Measurements from ENCODE around the gene GALP. TPM values are rescaled to one million over a fixed set of nuclear protein-coding genes. Genes with fewer than 3 reads are reported as not detected.

The GALP gene
- total RNA-seq, 5 donors from 2014 or later (not counting 1 experiment from before 2014, with no cell fraction given): not detected

GRCh38 chr19:56134654-56134921, 41.2 kb upstream of the GALP start:
- no peaks in the 10 kb centered on the region for H3K36me3 Mint-ChIP-seq
- no peak overlapping the region for H3K27ac ChIP-seq (ENCODE audit: low read length)
- H3K9me3 ChIP-seq: no peaks in the 10 kb centered on the region
- H3K9me3 Mint-ChIP-seq: no peaks in the 10 kb centered on the region
- no peak overlapping the region for H3K4me3 ChIP-seq (ENCODE audit: control insufficient read depth in 1 of 2, extremely low read depth in 1 of 2, low read length in 1 of 2)
- POLR2A ChIA-PET: no interaction called here
- DNase-seq (no peak), ATAC-seq (replicated peaks in 1 of 4) (no peak)
- H3K4me1 Mint-ChIP-seq: peaks cover under 1 to 9% (median 7%) of the 10 kb centered on the region in 3 donors
- H3K36me3 ChIP-seq (ENCODE audit: control insufficient read depth in 2 of 2, extremely low read depth in 1 of 2, insufficient read depth in 1 of 2, low read length in 1 of 2): no peaks in the 10 kb centered on the region
- H3K4me1 ChIP-seq (ENCODE audit: control insufficient read depth in 1 of 2, extremely low read depth in 1 of 2, insufficient read depth in 2 of 2, low read length in 2 of 2): no peaks in the 10 kb centered on the region
- no peaks in the 10 kb centered on the region for H3K27me3 Mint-ChIP-seq
- H3K27me3 ChIP-seq (replicated peaks in 1 of 2; ENCODE audit: control insufficient read depth in 2 of 2, extremely low read depth in 1 of 2, insufficient read depth in 2 of 2, low read length in 1 of 2): no peaks in the 10 kb centered on the region
- WGBS (ENCODE audit: insufficient coverage): no CpG with 5 or more reads among the region's 5 CpGs
- no peak overlapping the region for H3K4me3 Mint-ChIP-seq
- CTCF ChIA-PET: interaction anchor here in 1 of 2 donors (0.6 kb wide), 1 partner anchor 461 kb away, joined by 4 read pairs; no protein-coding TSS in a partner anchor
- H3K27ac Mint-ChIP-seq: no peak overlapping the region

- peaks cover 14 to 22% (median 21%) of the 10 kb centered on the region in 3 donors for H3K4me1 Mint-ChIP-seq
- no peaks in the 10 kb centered on the region for H3K27me3 Mint-ChIP-seq
- no peaks in the 10 kb centered on the region for H3K9me3 Mint-ChIP-seq
- ChIA-PET POLR2A (no interaction called here), CTCF (no interaction called here)
- Histone ChIP-seq H3K9me3 (no peaks in the 10 kb centered on the region), H3K36me3 (ENCODE audit: control insufficient read depth in 2 of 2, extremely low read depth in 1 of 2, insufficient read depth in 1 of 2, low read length in 1 of 2) (no peaks in the 10 kb centered on the region), H3K4me3 (ENCODE audit: control insufficient read depth in 1 of 2, extremely low read depth in 1 of 2, low read length in 1 of 2) (no peak overlapping the region), H3K4me1 (ENCODE audit: control insufficient read depth in 1 of 2, extremely low read depth in 1 of 2, insufficient read depth in 2 of 2, low read length in 2 of 2) (peaks cover 4 to 9% of the 10 kb centered on the region in 2 experiments), H3K27ac (ENCODE audit: low read length) (no peak overlapping the region), H3K27me3 (replicated peaks in 1 of 2; ENCODE audit: control insufficient read depth in 2 of 2, extremely low read depth in 1 of 2, insufficient read depth in 2 of 2, low read length in 1 of 2) (no peaks in the 10 kb centered on the region)
- WGBS (ENCODE audit: insufficient coverage): 100% methylated on average over 4 of the region's 10 CpGs
- ATAC-seq (replicated peaks in 1 of 4): no peak
- H3K36me3 Mint-ChIP-seq: no peaks in the 10 kb centered on the region
- DNase-seq: no peak
- H3K27ac Mint-ChIP-seq: peak overlapping the region in 1 of 2 donors; percentile 39
- H3K4me3 Mint-ChIP-seq: no peak overlapping the region
These were observed 39.4 kb upstream of the GALP start for GRCh38 chr19:56136362-56136761.

GRCh38 chr19:56137405-56137804, 38.4 kb upstream of the GALP start:
- CTCF ChIA-PET: no interaction called here
- H3K9me3 ChIP-seq: no peaks in the 10 kb centered on the region
- DNase-seq (no peak), ATAC-seq (replicated peaks in 1 of 4) (no peak)
- Mint-ChIP-seq H3K27ac (no peak overlapping the region), H3K36me3 (no peaks in the 10 kb centered on the region), H3K4me1 (peaks cover 21 to 31% (median 28%) of the 10 kb centered on the region in 3 donors), H3K9me3 (no peaks in the 10 kb centered on the region), H3K27me3 (no peaks in the 10 kb centered on the region), H3K4me3 (no peak overlapping the region)
- POLR2A ChIA-PET: no interaction called here
- no peak overlapping the region for H3K4me3 ChIP-seq (ENCODE audit: control insufficient read depth in 1 of 2, extremely low read depth in 1 of 2, low read length in 1 of 2)
- 82% methylated on average over 2 of the region's 6 CpGs for WGBS (ENCODE audit: insufficient coverage)
- no peaks in the 10 kb centered on the region for H3K36me3 ChIP-seq (ENCODE audit: control insufficient read depth in 2 of 2, extremely low read depth in 1 of 2, insufficient read depth in 1 of 2, low read length in 1 of 2)
- H3K27me3 ChIP-seq (replicated peaks in 1 of 2; ENCODE audit: control insufficient read depth in 2 of 2, extremely low read depth in 1 of 2, insufficient read depth in 2 of 2, low read length in 1 of 2): no peaks in the 10 kb centered on the region
- peaks cover 11 to 18% of the 10 kb centered on the region in 2 experiments for H3K4me1 ChIP-seq (ENCODE audit: control insufficient read depth in 1 of 2, extremely low read depth in 1 of 2, insufficient read depth in 2 of 2, low read length in 2 of 2)
- H3K27ac ChIP-seq (ENCODE audit: low read length): no peak overlapping the region

DNA sequence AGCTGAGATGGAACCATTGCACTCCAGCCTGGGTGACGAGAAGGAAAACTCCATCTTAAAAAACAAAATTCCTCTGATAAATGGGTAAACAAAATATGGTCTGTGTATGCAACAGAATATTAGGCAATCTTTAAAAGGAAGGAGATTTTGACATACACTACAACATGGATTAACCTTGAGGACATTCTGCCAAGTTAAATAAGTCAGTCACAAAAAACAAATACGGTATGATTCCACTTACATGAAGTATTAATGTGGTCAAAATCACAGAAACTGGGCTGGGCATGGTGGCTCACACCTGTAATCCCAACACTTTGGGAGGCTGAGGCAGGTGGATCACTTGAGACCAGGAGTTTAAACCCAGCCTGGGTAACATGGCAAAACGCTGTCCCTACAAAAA, 37.7 kb upstream of the GALP start:
- Histone ChIP-seq H3K4me3 (ENCODE audit: control insufficient read depth in 1 of 2, extremely low read depth in 1 of 2, low read length in 1 of 2) (no peak overlapping the region), H3K4me1 (ENCODE audit: control insufficient read depth in 1 of 2, extremely low read depth in 1 of 2, insufficient read depth in 2 of 2, low read length in 2 of 2) (peaks cover 12 to 25% of the 10 kb centered on the region in 2 experiments), H3K36me3 (ENCODE audit: control insufficient read depth in 2 of 2, extremely low read depth in 1 of 2, insufficient read depth in 1 of 2, low read length in 1 of 2) (no peaks in the 10 kb centered on the region), H3K27me3 (replicated peaks in 1 of 2; ENCODE audit: control insufficient read depth in 2 of 2, extremely low read depth in 1 of 2, insufficient read depth in 2 of 2, low read length in 1 of 2) (no peaks in the 10 kb centered on the region), H3K9me3 (no peaks in the 10 kb centered on the region), H3K27ac (ENCODE audit: low read length) (no peak overlapping the region)
- WGBS (ENCODE audit: insufficient coverage): 80% methylated on average over 1 of the region's 3 CpGs
- ChIA-PET CTCF (no interaction called here), POLR2A (no interaction called here)
- Mint-ChIP-seq H3K27me3 (no peaks in the 10 kb centered on the region), H3K4me1 (peaks cover 27 to 37% (median 35%) of the 10 kb centered on the region in 3 donors), H3K27ac (no peak overlapping the region), H3K36me3 (no peaks in the 10 kb centered on the region), H3K9me3 (no peaks in the 10 kb centered on the region), H3K4me3 (no peak overlapping the region)
- DNase-seq: no peak
- ATAC-seq (replicated peaks in 1 of 4): no peak

GRCh38 chr19:56139847-56140582, 35.8 kb upstream of the GALP start:
- Histone ChIP-seq H3K27me3 (replicated peaks in 1 of 2; ENCODE audit: control insufficient read depth in 2 of 2, extremely low read depth in 1 of 2, insufficient read depth in 2 of 2, low read length in 1 of 2) (no peaks in the 10 kb centered on the region), H3K36me3 (ENCODE audit: control insufficient read depth in 2 of 2, extremely low read depth in 1 of 2, insufficient read depth in 1 of 2, low read length in 1 of 2) (no peaks in the 10 kb centered on the region), H3K4me3 (ENCODE audit: control insufficient read depth in 1 of 2, extremely low read depth in 1 of 2, low read length in 1 of 2) (peak overlapping the region; percentile 55 to 86), H3K27ac (ENCODE audit: low read length) (peak overlapping the region; percentile 81), H3K9me3 (no peaks in the 10 kb centered on the region), H3K4me1 (ENCODE audit: control insufficient read depth in 1 of 2, extremely low read depth in 1 of 2, insufficient read depth in 2 of 2, low read length in 2 of 2) (peaks cover 16 to 38% of the 10 kb centered on the region in 2 experiments)
- Mint-ChIP-seq H3K27me3 (no peaks in the 10 kb centered on the region), H3K9me3 (no peaks in the 10 kb centered on the region), H3K36me3 (no peaks in the 10 kb centered on the region), H3K27ac (peak overlapping the region; percentile 96), H3K4me3 (peak overlapping the region; percentile 89 to 99 (median 93)), H3K4me1 (peaks cover 38 to 55% (median 42%) of the 10 kb centered on the region in 3 donors)
- ChIA-PET POLR2A (no interaction called here), CTCF (no interaction called here)
- no peak for ATAC-seq (replicated peaks in 1 of 4)
- 27% methylated on average over 17 of the region's 22 CpGs for WGBS (ENCODE audit: insufficient coverage)
- DNase-seq: no peak

DNA sequence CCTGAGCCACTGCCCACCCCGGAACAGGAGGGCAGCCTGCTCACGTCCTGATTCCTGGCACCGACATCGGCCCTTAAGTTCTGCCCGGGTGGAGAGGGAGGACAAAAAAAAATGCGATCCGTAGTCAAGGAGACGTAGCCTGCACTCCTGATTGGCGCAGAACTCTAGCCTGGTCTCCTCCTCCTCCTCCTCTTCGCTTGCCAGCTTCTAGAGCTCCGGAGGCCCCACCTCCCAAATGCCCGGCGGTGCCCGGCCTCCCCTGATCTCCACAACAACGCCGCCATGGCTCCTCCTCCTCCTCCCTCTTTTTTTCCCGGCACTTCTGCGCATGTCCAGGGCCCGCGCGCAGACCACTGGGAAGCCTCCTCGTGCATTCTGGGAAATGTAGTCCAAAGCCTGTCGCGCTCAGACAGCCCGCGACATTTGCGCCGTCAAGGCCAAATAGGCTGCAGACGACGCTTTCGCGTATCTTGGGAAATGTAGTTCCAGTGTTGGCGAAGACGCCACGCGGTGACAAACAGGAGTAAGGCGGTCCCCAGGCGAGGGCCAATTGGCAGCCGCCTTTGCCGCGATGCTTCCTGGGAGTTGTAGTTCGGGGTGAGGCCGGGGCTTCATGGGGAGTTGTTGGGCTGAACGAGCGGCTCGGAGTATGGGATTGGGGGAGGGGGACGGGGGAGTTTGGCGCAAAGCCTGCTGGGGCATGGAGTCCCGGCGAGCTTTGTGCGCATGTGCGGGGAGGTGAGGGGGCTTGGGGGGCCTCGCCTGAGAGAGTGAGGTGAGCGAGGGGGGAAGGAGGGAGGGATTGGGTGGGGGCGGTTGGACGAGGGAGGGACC, 35.0 kb upstream of the GALP start, which contains the start of gene ZNF444:
Gene ZNF444 (plus strand): TSS at position 705 of the 834 bp plus-strand sequence. CDS start 5,625 bp downstream, outside the sequence.
- peak within 1 kb of the TSS; percentile 61 to 86 for H3K4me3 ChIP-seq (ENCODE audit: control insufficient read depth in 1 of 2, extremely low read depth in 1 of 2, low read length in 1 of 2)
- Mint-ChIP-seq H3K27ac (peak within 1 kb of the TSS; percentile 96), H3K4me1 (peaks cover 38 to 55% (median 42%) of the 10 kb centered on the region in 3 donors), H3K27me3 (no peaks in the 10 kb centered on the region), H3K36me3 (no peaks in the 10 kb centered on the region), H3K9me3 (no peaks in the 10 kb centered on the region), H3K4me3 (peak within 1 kb of the TSS; percentile 89 to 99 (median 93))
- peaks cover 0 to under 1% of the 10 kb centered on the region in 2 donors for H3K36me3 ChIP-seq (ENCODE audit: control insufficient read depth in 2 of 2, extremely low read depth in 1 of 2, insufficient read depth in 1 of 2, low read length in 1 of 2)
- under 1% methylated on average over 54 of the region's 56 CpGs for WGBS (ENCODE audit: insufficient coverage)
- no peaks in the 10 kb centered on the region for H3K9me3 ChIP-seq
- no peaks in the 10 kb centered on the region for H3K27me3 ChIP-seq (replicated peaks in 1 of 2; ENCODE audit: control insufficient read depth in 2 of 2, extremely low read depth in 1 of 2, insufficient read depth in 2 of 2, low read length in 1 of 2)
- peak within 1 kb of the TSS; percentile 81 for H3K27ac ChIP-seq (ENCODE audit: low read length)
- ATAC-seq (replicated peaks in 1 of 4) (peak; percentile 86 to 90 (median 89)), DNase-seq (peak; percentile 98 to 100 (median 99))
- H3K4me1 ChIP-seq (ENCODE audit: control insufficient read depth in 1 of 2, extremely low read depth in 1 of 2, insufficient read depth in 2 of 2, low read length in 2 of 2): peaks cover 16 to 38% of the 10 kb centered on the region in 2 experiments
- POLR2A ChIA-PET: interaction anchor here in 1 of 2 donors (0.6 to 1.1 kb wide), 2 partner anchors 17 to 20 kb away, joined by 3 to 9 read pairs; partner anchors contain the start of gene ZNF787
- CTCF ChIA-PET: interaction anchor here in 1 of 2 donors (0.6 to 0.9 kb wide), 2 partner anchors 11 to 20 kb away, joined by 3 read pairs; partner anchors contain the start of gene ZNF787
